Omental fat pad (tissue), 4 donors: ENCODE data around the gene MRPL40. TPM values are rescaled to one million over a fixed set of nuclear protein-coding genes. Genes with fewer than 3 reads are reported as not detected.
"Not testable (repeated sequence)": the region's sequence is repeated elsewhere in the genome, so short reads cannot be mapped to it uniquely, and the experiment has no call there.

ENCODE experiments used
- ATAC-seq: fragments of 150-250 bp; one replicate; pipeline ENCODE4 v1.9.1; 2016; ENCODE audit warnings: mild to moderate bottlenecking, moderate library complexity; ENCODE audit not compliant: low FRiP score
- DNase-seq: peaks from one replicate; pipeline ENCODE4 v3.0.0-alpha.2; 2019; ENCODE audit warnings: low spot score
- total RNA-seq, 4 donors: library from RNA; depleted of rRNA; stranded (reverse); fragments of >200 nt; gene quantifications; one replicate each; pipeline ENCODE4 v1.1.0, GENCODE V29; 2016
- TF ChIP-seq, protein P1 (sequence below), 3 donors: fragments of 450-650 bp; IDR thresholded peaks; one replicate each; pipeline ENCODE4 v1.5.1; 2016 to 2017; ENCODE audit warnings: antibody characterized with exemption in 3 of 3, mild to moderate bottlenecking in 3 of 3, moderate library complexity in 2 of 3

The MRPL40 gene
- total RNA-seq, 4 donors from 2014 or later = 17.3 to 25.9 (median 24.0) TPM

DNA sequence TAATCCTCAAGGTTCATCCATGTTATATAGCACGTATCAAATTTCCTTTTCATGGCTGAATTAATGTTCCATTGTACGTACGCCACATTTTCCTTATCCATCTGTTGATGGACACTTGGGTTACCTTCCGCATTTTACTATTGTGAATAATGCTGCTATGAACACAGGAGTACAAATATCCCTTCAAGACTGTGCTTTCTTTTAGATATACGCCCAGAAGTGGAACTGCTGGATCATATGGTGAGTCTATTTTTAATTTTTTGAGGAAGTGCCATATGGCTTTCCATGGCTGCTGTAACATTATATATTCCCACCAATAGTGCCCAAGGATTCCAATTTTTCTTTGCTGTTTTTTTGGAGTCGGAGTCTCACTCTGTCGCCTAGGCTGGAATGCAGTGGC, 6.0 kb downstream of the MRPL40 start:
- DNase-seq (no peak), ATAC-seq (no peak)
- TF ChIP-seq, protein P1, sequence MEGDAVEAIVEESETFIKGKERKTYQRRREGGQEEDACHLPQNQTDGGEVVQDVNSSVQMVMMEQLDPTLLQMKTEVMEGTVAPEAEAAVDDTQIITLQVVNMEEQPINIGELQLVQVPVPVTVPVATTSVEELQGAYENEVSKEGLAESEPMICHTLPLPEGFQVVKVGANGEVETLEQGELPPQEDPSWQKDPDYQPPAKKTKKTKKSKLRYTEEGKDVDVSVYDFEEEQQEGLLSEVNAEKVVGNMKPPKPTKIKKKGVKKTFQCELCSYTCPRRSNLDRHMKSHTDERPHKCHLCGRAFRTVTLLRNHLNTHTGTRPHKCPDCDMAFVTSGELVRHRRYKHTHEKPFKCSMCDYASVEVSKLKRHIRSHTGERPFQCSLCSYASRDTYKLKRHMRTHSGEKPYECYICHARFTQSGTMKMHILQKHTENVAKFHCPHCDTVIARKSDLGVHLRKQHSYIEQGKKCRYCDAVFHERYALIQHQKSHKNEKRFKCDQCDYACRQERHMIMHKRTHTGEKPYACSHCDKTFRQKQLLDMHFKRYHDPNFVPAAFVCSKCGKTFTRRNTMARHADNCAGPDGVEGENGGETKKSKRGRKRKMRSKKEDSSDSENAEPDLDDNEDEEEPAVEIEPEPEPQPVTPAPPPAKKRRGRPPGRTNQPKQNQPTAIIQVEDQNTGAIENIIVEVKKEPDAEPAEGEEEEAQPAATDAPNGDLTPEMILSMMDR (IDR thresholded peaks at IDR 0.05) = no peak

DNA sequence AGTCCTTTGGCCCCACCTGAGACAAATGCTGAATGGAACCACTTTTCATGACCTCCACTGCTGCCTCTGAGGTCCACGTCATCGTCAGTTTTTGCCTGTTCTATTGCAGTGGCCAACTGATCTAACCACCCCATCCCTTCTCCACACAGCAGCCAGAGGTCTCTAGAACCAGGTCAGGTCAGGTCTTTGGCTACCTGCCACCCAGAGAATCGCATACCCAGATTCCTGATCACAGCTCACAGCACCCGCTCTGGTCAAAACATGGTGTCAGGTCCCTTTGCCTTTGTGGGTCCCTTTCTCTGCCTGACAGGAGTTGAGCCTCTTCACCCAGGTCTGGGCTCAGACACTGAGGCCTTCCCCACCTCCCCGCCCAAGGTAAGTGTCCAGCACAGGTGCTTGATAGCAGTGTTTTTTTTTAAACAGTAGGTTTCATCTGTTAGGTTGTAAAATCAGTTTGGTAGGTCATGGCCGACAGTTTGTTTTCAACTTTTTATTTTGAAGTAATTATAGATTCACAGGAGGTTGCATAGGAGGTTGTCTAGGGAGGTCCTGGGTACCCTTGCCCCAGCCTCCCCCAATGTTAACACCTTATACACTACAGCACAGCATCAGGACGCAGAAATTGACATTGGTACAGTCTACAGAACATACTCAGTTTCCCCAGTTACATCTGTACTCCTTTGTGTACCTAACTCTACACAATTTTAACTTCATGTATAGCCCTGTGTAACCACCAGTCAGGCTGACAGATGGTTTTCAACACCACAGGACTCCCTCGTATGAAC, 8.3 kb downstream of the MRPL40 start:
- TF ChIP-seq, protein P1 (IDR thresholded peaks at IDR 0.05) = no peak
- DNase-seq (no peak), ATAC-seq (no peak)

DNA sequence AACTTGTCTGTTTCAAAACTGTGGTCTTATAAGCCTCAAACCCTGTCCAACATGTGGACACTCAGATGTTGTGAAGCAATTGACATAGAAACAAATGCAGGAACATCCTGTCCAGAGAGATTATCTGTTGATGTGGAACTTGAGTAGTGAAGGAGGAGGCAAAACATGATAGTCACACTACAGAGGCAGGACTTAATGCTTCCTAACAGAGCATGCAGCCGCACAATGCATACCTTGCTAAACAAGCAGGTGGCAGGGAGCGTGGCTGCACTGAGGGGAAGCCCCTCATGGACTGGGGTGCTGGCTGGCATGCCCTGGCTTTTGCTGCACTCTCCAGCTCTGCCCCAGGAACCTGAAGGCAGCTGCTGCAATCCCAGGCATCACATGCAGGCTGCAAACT, 9.8 kb downstream of the MRPL40 start:
- no peak for ATAC-seq
- DNase-seq = no peak
- TF ChIP-seq, protein P1 (IDR thresholded peaks at IDR 0.05) = no peak

DNA sequence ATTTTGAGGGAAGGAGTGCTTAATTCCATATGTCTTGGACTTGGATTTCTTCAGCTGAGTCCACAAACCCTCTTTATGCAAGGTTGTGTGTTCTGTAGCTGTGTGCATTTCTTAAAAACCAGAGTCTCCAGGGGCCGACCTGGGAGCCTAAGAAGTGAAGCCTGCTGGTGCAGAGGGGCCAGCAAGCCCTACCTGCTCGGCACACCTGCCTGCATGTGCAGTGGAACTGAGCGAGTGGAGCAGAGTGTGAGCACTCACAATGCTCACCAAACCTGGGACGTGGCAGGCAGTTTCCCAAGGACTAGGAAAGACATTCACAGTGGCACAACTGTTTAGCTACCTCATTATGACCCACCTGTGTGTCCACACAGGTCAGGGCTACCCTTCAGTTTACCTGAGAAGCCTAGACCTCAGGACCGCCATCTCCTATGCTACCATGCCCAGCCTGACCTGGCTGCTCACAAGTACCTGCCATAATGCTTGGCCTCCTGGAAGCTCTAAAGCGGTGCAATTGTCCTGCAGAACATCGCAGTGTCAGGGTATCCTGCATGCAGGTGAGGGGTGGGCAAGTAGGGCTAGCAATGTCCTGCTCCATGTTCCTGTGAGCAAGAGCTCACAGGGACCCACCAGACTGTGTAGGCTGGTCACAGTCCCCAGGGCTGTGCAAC, 11.3 kb downstream of the MRPL40 start:
- ATAC-seq = no peak
- TF ChIP-seq, protein P1 (IDR thresholded peaks at IDR 0.05) = no peak
- no peak for DNase-seq

DNA sequence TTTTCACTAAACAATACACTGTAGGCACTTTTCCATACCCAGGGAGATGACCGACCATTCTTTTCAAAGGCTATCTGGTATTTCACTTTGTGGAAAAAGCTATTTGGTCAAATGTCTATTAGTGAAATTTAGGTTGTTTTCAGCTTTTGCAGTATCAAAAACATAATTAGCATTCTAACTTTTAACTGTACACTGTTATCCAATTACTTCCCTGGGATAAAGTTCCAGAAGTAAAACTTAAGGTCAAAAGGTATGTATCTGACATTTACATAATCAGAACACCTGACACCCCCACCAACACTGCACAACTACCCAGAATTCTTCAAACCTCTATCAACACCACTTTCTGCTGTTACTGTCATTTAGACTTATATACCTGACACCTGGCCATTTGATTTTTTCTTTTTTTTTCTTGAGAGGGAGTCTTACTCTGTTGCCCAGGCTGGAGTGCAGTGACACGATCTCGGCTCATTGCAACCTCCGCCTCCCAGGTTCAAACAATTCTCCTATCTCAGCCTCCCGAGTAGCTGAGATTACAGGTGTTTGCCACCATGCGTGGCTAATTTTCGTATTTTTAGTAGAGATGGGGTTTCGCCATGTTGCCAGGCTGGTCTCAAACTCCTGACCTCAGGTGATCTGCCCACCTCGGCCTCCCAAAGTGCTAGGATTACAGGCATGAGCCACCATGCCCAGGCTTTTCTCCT, 13.1 kb downstream of the MRPL40 start:
- not testable (repeated sequence) for ATAC-seq, DNase-seq

DNA sequence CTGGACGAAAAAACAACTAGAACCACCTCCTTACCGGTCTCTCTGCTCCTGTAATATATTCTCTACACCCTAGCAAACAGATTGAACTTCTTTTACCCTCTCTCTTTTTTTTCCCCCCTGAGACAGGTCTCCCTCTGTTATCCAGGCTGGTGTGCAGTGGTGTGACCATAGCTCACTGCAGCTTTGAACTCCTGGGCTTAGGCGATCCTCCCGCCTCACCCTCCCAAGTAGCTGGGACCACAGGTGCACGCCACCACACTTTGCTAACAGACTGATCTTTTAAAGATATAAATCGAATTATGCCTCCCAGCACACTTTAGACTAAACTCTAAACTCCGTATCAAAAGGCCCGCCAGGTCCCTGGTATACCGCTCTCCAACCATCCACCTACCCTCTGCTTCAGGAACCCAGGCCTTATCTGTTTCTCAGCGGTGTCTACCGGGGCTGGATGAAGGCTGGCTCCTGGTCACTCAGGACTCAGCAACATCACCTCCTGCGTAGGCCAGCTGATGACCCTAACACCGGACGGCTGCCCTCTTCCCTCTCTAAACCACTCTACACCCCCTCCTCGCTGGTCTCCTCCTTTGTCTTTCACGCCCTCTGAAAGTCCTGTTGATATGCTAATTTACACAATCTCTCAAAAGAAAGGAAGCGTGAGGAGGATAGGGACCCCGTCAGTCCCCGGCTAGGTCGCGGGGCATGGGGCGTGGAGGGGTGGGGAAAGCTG, 14.4 kb downstream of the MRPL40 start:
- ATAC-seq (peak; percentile 9), DNase-seq (no peak)
- TF ChIP-seq, protein P1 (IDR thresholded peaks at IDR 0.05) = no peak
